DOHH2 (cell line): ENCODE measurements around the gene FIZ1.

ENCODE experiments used
- EZH2phosphoT487 ChIP-seq: fragments of 200-600 bp; sonication (generic); IDR thresholded peaks from 2 replicates; pipeline ENCODE4 v1.6.1; 2017; ENCODE audit warnings: borderline replicate concordance, mild to moderate bottlenecking, antibody characterized with exemption, low read length, moderate library complexity, mixed read lengths
- TF ChIP-seq, protein P1 (sequence below): fragments of 200-600 bp; sonication (generic); IDR thresholded peaks from one replicate; pipeline ENCODE4 v1.5.1; 2014; ENCODE audit warnings: antibody characterized with exemption, mild to moderate bottlenecking, low read depth, low read length; ENCODE audit not compliant: poor library complexity, severe bottlenecking

DNA sequence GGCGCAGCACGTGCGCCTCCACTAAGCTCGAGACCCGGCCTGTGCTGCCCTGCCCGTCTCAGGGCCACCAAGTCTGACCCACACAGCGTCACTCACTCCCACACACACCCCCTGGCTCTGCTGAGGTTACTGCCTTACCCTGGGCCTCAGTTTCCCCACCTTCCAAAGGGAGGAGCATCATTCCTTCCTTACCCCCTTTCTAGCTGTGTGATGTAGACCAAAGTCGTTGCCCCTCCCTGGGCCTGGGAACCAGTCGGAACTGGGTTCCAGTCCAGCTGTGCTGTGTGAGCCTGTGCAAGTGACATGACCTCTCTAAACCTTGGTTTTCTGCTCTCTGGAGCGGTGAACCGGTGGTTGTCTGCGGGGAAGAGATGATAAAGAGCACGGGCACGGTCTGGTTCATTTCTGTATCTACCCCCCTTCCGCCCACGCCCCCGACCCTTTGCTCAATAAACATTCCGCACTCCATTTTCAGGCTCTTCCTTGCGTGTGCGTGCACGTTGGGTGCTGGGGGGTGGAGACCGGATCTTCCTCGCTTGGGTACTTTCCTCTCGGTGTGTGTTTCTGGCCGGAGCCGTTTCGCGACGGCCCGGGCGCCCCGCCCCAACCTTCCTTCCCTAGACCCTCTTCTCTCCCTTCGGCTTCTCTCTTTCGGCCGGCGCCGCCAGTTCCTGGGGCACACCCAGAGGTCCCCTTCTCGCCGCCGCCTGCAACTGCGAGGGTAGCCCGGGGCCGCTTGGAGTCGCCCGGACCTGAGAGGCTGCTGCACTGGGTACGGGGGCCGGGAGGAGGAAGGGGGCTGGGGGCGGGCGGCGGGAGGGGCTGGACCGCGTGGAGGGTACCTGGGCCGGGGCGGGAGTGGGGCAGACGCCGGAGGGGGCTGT lies 43.9 kb upstream of the FIZ1 start, which contains the start of gene ZNF581:
- TF ChIP-seq, protein P1, sequence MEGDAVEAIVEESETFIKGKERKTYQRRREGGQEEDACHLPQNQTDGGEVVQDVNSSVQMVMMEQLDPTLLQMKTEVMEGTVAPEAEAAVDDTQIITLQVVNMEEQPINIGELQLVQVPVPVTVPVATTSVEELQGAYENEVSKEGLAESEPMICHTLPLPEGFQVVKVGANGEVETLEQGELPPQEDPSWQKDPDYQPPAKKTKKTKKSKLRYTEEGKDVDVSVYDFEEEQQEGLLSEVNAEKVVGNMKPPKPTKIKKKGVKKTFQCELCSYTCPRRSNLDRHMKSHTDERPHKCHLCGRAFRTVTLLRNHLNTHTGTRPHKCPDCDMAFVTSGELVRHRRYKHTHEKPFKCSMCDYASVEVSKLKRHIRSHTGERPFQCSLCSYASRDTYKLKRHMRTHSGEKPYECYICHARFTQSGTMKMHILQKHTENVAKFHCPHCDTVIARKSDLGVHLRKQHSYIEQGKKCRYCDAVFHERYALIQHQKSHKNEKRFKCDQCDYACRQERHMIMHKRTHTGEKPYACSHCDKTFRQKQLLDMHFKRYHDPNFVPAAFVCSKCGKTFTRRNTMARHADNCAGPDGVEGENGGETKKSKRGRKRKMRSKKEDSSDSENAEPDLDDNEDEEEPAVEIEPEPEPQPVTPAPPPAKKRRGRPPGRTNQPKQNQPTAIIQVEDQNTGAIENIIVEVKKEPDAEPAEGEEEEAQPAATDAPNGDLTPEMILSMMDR, result no peak
- no peak for TF ChIP-seq EZH2phosphoT487
